ENCODE measurements around the gene SMARCA5.
A peak's percentile ranks its signal among the peaks of the same experiment; 100 is the strongest.

SMARCA5 gene

DNA sequence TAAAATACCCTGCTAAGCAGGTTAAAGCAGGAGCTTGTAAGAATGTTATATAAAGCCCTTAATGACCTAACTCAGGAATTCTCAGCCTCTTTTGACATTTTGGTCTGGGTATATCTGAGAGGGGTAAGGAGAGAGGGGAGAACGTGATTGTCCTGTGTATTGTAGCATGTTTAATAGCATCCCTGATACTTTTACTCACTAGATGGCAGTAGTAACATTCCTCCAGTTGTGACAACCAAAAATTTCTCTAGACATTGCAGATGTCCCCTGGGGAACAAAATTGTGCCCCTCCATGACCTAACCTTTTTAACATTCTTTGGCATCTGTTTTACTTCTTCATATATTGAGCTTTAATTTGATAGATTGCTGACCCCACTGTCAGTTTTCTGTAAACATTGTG is 17.9 kb downstream of the SMARCA5 start:
- in situ Hi-C loops (cut with HindIII; ENCODE audit: low pct_ligation_motif_present, low pct_unique_long_range_greater_than_20kb, low sequenced_read_pairs): no loop called here
- peak; percentile 12 for DNase-seq

DNA sequence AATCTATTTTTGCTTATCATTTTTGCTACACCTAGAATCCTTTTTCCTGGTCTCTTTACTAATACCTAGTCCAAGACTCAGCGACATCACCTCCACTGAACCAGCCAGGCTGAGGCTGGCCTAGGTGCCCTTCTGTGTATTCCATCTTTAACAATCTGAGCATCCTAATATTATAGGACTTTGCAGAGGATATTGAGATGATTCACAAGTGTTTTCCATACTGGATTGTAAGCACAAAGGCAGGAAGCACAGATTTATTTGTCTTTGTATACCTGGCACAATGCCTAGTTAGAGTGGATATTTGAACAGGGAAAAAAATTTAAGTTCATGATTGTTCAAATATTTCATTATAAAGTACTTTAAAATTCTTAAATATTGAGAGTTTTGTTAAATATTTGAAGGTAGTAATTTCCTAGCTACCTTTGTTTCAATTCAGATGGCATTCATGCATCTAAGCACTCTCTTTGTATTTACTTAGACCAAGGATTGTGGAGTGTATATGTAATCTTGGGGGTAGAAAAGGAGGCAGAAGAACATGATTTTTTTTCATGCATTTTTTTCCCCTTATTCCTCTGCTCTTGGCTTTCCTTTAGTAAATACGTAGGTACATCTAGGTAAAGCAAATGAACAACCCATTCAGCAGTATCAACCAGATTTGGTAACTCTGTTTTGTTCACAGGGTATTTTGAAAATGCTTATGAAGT is 18.4 kb downstream of the SMARCA5 start:
- DNase-seq: no peak
- in situ Hi-C loops (cut with HindIII; ENCODE audit: low pct_ligation_motif_present, low pct_unique_long_range_greater_than_20kb, low sequenced_read_pairs): no loop called here

DNA sequence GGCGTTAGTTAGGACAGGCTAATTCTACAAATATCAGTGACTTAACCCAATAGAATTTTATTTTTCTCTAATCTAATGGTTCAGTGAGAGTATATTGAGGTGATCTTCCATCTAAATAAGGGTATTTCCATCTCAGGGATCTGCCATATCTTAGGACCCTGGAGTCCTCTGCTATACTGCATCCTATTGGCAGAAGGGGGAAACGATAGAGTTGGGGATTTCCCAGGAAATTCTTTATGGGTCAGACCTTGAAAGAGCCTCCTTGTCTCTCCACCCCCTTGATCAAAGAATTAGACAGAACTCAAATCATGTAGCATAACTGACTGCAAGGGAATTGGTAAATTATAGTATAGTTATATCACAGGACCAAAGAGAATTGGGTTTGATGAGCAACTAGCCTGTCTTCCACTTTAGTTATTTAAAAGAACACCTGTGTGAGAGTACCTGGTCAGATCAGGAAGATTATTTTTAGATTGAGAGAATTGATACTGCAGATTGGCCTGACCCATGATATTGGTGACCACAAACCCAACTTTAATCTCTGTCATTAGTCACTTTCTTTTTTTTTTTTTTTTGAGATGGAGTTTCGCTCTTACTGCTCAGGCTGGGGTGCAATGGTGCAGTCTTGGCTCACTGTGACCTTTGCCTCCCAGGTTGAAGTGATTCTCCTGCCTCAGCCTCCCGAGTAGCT is 25.6 kb downstream of the SMARCA5 start:
- DNase-seq: no peak
- in situ Hi-C loops (cut with HindIII; ENCODE audit: low pct_ligation_motif_present, low pct_unique_long_range_greater_than_20kb, low sequenced_read_pairs): no loop called here

DNA sequence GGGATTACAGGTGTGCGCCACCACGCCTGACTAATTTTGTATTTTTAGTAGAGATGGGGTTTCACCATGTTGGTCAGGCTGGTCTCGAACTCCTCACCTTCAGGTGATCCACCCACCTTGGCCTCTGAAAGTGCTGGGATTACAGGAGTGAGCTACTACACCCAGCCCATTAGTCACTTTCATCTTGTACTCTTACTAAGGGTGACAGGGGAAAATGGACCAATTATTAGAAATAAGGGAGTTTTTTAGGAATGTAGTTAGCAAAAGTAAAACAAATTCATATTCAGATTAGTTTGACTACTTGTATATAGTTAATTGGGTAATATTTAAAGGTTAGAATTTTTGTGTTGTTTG is 26.1 kb downstream of the SMARCA5 start:
- in situ Hi-C loops (cut with HindIII; ENCODE audit: low pct_ligation_motif_present, low pct_unique_long_range_greater_than_20kb, low sequenced_read_pairs): no loop called here
- DNase-seq: no peak

DNA sequence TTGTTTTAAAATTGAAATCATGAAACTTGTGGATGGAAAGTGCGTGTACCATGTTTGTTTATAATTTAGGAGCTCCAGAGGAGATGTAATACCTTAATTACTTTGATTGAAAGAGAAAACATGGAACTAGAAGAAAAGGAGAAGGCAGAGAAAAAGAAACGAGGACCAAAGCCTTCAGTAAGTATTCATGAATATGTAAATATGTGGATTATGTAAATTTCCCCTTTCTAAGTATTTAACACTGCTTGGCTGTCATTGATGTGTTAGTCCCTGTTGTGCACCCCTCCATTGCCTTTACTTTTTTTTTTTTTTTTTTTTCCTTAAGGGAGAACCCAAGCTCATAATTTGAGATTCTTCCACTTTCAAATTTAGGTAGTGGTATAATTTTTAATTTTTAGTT is 36.4 kb downstream of the SMARCA5 start:
- in situ Hi-C loops (cut with HindIII; ENCODE audit: low pct_ligation_motif_present, low pct_unique_long_range_greater_than_20kb, low sequenced_read_pairs): no loop called here
- no peak for DNase-seq

DNA sequence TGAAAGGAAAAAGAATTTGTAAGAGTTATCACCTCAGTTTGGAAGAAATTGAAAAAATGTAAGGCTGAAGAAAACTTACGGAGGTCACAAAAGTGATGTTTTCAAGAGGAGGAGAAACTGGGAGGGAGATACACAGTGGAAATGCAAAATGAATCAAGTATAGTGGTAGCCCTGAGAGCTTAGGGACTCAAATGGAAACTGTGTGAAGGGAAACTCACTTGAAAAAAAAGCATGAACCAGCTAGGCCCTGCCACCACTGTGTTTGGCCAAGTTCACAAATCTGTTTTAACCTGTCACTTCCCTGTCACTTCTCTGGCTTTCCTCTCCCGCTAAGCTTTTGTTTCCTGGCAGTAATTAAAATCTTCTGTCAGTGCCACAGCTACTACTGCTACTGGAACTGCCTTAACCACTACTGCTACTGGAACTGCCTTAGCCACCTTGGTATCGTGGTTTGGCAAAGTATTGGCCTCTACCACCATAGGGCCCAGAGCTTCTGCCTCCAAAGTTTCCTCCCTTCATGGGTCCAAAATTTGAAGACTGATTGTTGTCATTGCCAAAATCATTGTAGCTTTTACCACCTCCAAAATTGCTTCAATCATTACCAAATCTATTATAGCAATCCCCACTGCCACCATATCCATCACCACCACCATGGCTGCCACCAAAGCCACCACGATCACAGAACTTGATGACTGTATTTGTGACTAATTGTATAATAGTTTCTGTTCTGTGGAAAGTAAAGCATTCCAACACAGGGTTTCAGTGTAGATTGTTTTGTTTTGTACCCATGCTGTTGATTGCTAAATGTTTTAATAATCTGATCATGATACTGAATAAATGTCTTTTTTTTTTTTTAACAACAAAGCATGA is 41.5 kb downstream of the SMARCA5 start:
- in situ Hi-C loops (cut with HindIII; ENCODE audit: low pct_ligation_motif_present, low pct_unique_long_range_greater_than_20kb, low sequenced_read_pairs): no loop called here
- no peak for DNase-seq

DNA sequence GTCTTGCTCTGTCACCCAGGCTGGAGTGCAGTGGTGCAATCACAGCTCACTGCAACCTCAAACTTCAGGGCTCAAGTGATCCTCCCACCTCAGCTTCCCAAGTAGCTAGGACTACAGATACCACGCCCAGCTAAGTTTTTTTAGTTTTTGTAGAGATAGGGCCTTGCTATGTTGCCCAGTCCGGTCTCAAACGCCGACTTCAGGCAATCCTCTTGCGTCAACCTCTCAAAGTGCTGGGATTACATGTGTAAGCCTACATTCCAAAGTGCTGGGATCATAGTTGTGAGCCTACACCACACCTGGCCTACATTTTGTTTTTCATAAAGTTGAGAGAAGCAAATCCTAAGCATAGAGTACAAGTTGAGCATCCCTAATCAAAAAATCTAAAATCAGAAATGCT is 42.2 kb downstream of the SMARCA5 start:
- in situ Hi-C loops (cut with HindIII; ENCODE audit: low pct_ligation_motif_present, low pct_unique_long_range_greater_than_20kb, low sequenced_read_pairs): no loop called here
- no peak for DNase-seq

DNA sequence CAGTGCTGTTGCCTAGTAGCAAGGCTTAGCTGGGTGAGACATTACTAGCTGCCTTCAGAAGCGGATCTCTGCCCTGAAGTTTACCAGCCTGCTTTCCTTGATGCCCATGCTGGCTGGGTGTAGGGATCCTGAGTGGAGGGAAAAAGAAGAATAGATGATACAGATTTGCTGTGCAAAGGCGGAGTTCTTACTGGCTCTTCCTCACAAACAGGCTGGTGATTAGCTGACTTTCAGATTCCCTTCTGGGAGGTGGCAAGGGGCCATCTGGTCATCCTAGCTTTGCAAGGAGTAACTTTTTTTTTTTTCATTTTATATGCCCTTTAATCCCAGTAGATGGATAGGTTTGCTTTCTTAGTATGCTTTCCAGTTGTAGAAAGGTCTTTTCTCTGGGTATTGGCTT is 44.8 kb downstream of the SMARCA5 start:
- in situ Hi-C loops (cut with HindIII; ENCODE audit: low pct_ligation_motif_present, low pct_unique_long_range_greater_than_20kb, low sequenced_read_pairs): no loop called here
- DNase-seq: no peak

DNA sequence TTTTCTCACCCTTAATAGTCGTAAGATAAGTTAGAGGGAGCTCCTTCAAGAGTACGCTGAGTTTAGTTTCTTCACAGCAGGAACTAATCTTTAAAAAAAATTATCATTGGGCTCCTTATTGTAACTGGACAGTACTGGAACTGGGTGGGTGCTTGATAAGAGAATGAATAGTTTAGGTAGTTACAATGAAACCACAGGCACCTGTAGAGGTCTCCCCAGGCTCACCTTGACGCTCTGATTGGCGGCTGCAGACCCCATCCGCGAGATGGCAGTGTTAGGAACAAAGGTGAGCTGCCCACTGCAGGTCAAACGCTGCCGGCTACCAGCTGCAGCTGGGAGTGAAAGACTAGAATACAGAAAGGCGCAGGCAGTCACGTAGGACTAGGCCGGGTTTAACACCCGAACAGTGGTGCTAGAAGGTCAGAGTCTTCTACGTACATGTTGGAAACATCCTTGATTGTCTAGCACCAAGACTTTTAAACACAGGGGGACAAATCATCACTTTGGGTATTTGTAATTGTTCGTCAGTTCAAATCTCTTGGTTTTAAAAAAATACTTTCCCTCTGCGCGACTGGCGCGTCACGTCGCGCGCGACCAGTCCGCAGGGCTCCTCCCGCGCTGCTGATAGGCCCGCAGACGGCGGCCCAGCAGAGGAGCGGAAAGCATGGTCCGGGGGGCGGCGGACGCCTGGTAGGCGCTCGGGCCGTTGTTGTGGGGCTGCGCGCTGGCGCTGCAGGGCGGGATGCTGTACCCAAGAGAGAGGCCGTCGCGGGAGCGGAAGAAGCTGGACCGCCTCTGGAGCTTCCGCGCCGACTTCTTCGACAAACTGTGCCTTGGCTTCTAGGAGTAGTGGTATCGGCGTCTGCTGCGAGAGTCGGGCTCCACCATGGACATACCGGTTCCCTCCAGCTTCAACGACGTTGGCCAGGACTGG is 45.6 kb downstream of the SMARCA5 start:
- in situ Hi-C loops (cut with HindIII; ENCODE audit: low pct_ligation_motif_present, low pct_unique_long_range_greater_than_20kb, low sequenced_read_pairs): no loop called here
- DNase-seq: peak; percentile 69

DNA sequence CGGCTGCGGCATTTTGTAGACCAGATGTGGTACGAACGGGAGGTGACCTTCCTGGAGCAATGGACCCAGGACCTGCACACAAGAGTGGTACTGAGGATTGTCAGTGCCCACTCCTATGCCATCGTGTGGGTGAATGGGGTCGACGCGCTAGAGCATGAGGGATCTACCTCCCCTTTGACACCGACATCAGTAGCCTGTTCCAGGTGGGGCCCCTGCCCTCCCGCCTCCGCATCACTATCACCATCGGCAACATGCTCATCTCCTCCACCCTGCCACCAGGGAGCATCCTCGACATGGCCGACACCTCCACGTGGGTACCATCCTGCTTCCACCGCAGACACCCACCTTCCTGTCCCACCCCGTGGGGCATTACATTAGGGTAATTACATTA is 46.2 kb downstream of the SMARCA5 start:
- DNase-seq: no peak
- in situ Hi-C loops (cut with HindIII; ENCODE audit: low pct_ligation_motif_present, low pct_unique_long_range_greater_than_20kb, low sequenced_read_pairs): no loop called here

DNA sequence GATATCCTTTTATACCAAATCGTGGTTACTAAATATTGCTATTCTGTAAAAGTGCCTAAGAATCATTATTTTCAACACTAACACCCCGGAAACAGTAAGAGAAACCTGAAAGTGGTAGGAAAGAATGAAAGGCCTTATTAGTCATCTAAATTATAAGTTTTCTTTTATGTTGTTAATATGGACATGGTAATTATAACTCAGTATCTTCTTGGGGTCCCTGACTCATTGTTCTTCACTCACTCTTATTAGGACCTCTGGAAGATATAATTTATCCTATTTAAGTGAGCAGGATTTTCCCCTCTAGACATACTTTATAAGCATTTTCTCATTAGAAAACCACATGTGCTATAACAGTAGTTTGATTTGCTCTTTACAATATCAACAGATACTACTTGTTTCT is 51.0 kb downstream of the SMARCA5 start:
- in situ Hi-C loops (cut with HindIII; ENCODE audit: low pct_ligation_motif_present, low pct_unique_long_range_greater_than_20kb, low sequenced_read_pairs): no loop called here
- DNase-seq: no peak

DNA sequence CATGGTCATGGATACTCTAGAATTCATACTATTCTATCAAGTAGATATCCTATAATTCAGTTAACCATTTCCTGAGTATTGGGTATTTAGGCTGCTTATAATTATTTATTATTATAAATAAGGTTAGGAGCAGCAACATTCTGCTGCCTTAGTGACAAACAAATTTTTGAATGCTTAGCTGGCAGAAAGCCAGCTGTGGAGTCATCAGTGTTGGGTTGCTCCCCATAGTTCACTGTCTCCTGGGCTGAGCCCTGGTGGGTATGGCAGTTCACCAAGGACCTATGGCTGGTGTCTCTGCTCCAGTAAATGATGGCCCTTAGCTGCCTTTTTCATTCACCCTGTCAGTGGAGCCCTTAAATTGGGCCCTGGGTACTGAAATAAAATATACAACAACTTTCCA is 61.8 kb downstream of the SMARCA5 start:
- DNase-seq: no peak
- in situ Hi-C loops (cut with HindIII; ENCODE audit: low pct_ligation_motif_present, low pct_unique_long_range_greater_than_20kb, low sequenced_read_pairs): no loop called here

DNA sequence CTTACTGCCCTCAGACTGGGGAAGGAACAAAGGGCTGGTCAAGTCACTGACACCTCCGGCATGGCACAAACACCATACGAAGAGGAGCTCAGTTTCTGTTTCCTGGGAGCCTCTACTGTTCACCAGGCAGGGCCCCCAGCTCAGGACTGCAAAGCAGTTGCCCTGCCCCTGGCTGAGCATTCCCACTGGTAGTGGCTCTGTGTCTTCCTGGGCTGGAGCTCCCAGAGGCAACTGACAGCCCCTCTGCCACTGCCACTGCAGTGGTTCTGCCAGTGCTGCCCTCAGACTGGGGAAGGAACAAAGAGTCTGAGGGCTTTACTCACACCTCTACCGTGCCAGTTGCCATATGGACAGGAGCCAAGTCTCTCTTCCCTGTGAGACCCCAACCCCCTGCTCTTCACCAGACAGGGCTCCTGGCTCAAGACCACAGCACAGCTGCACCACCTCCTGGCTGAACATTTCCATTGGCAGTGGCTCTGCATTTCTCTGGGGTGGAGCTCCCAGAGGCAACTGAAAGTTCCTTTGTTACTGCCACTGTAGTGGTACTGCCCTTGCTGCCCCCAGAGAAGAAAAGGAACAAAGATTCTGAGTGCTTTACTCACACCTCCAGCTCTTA is 67.9 kb downstream of the SMARCA5 start:
- in situ Hi-C loops (cut with HindIII; ENCODE audit: low pct_ligation_motif_present, low pct_unique_long_range_greater_than_20kb, low sequenced_read_pairs): no loop called here
- DNase-seq: no peak

DNA sequence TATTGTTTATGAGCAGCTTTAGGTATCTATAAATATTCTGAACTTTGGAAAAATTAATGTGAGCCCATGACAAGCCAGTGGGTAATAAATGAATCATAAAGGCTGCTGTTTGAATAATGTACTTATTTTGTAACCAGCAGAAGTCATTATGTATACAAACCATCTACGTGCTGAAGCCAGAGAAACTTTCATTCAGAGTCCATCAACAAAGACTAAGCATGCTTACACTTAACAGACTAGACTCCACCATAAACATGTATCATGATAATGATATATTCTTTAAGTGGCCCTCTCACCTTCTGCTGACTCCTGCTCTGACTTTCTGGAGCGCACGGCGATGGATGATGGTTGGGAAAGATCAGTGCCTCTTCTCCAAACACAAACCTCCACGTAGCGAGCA is 72.0 kb downstream of the SMARCA5 start:
- no peak for DNase-seq
- in situ Hi-C loops (cut with HindIII; ENCODE audit: low pct_ligation_motif_present, low pct_unique_long_range_greater_than_20kb, low sequenced_read_pairs): no loop called here

DNA sequence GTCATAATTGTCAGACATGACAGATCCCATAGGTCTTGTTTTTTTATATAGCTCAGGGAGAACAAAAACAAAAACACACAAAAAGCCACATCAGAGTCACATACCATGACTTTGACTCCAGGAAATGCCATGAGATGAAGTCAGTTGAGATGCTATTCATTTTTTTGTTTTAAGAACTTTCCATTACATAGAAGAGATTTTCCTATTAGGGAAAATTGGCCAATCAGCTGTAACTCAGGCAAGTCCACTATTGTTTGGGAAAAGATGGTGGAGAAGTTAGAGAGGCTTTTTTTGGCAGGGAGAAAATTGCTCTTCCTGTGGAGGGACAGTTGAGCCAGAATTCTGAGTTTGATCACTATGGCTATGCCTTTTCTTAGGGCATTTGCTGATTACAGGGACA is 72.6 kb downstream of the SMARCA5 start:
- no peak for DNase-seq
- in situ Hi-C loops (cut with HindIII; ENCODE audit: low pct_ligation_motif_present, low pct_unique_long_range_greater_than_20kb, low sequenced_read_pairs): no loop called here

DNA sequence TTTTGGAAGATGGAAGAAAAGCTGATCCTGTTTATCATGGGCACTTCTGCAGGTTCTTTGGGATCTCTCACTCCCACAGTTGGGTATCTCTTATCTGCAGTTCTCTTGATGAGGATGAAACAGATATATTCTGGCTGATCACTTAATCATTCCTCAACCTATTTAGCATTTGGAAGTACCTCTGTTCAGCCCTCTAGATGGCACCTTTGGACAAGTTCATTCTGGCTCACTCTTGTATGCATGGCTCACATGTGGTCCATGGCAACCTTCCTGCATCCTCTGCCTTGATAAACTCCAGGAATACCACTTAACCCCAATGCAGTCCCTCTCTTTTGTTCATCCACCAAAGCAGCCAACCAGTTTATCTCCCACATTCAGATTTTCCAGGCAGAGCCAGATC is 74.2 kb downstream of the SMARCA5 start:
- in situ Hi-C loops (cut with HindIII; ENCODE audit: low pct_ligation_motif_present, low pct_unique_long_range_greater_than_20kb, low sequenced_read_pairs): no loop called here

DNA sequence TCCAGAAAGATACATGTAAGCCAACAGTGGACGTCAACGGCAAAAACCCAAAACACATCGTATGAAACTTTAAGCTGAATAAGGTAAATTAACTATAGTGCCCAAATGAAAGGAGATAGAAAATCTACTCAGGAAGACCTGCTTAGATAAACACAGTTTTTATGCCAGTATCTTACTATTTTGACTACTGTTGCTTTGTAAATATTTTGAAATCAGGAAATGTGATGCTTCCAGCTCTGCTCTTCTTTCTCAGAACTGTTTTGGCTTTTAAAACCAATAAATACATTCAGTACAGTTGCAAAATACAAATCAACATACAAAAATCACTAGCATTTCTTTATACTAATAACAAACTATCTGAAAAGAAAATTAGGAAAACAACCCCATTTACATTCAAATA is 83.8 kb downstream of the SMARCA5 start:
- in situ Hi-C loops (cut with HindIII; ENCODE audit: low pct_ligation_motif_present, low pct_unique_long_range_greater_than_20kb, low sequenced_read_pairs): no loop called here
- no peak for DNase-seq

More for the DNA sequence above, 74.2 kb downstream of the SMARCA5 start:
- DNase-seq: peak; percentile 4

DNA sequence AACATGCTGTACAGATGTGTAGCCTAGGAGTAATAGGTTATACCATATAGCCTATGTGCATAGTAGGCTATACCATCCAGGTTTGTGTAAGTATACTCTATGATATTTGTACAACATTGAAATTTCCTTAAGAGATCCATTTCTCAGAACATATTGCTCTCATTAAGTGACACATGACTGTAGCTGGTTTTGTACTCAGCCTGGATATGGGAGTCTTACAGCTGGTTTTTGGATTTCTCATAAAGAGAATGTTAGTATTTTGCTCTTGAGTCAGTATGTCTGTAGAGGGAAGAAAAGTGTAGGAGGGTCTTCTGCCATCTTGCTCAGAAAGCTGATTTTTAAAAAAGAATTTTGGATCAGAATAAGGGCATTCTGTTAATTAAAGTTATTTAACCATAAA is 85.3 kb downstream of the SMARCA5 start:
- in situ Hi-C loops (cut with HindIII; ENCODE audit: low pct_ligation_motif_present, low pct_unique_long_range_greater_than_20kb, low sequenced_read_pairs): no loop called here

More for the DNA sequence above, 85.3 kb downstream of the SMARCA5 start:
- DNase-seq: no peak
